K562 (cell line): Measurements from ENCODE around the gene CTNNB1. TPM values are rescaled to one million over a fixed set of nuclear protein-coding genes. Genes with fewer than 3 reads are reported as not detected.
A peak's percentile ranks its signal among the peaks of the same experiment; 100 is the strongest.

Source experiments
- ARNT ChIP-seq, 2 experiments: fragments of 450-650 bp; IDR thresholded peaks; 2 replicates each; pipeline ENCODE4 v1.6.1; 2016; ENCODE audit warnings: mild to moderate bottlenecking in 1 of 2
- E2F4 ChIP-seq: sonication (generic); formaldehyde crosslinking; IDR thresholded peaks from 2 replicates; pipeline ENCODE4 v1.8.0; 2022; ENCODE audit warnings: mild to moderate bottlenecking, low read depth, missing genetic modification reagents
- HCFC1 ChIP-seq: IDR thresholded peaks from 2 replicates; pipeline ENCODE4 v1.6.1; 2012; ENCODE audit warnings: low read depth, low read length, improper control_type of control experiment
- HDAC2 ChIP-seq: fragments of 450-650 bp; IDR thresholded peaks from 2 replicates; pipeline ENCODE4 v1.6.1; 2016; ENCODE audit warnings: mild to moderate bottlenecking
- POLR2G ChIP-seq: fragments of 200-400 bp; formaldehyde crosslinking; IDR thresholded peaks from 2 replicates; pipeline ENCODE4 v1.6.1; 2017; ENCODE audit warnings: low read depth, mild to moderate bottlenecking, antibody characterized with exemption, low read length, moderate library complexity
- RAD21 ChIP-seq, 2 experiments: fragments of 250-450 bp in 1 of 2; fragments of 450-650 bp in 1 of 2; sonication (Bioruptor Pico) in 1 of 2; formaldehyde crosslinking in 1 of 2; IDR thresholded peaks in 1 of 2; conservative IDR thresholded peaks in 1 of 2; 2 replicates each; pipeline versions ENCODE4 v1.4.0 to v1.8.0; 2020 to 2022; ENCODE audit warnings: mild to moderate bottlenecking in 2 of 2, moderate library complexity in 1 of 2
- RERE ChIP-seq: sonication (generic); formaldehyde crosslinking; IDR thresholded peaks from 2 replicates; pipeline ENCODE4 v1.8.0; 2023; ENCODE audit warnings: missing genetic modification reagents, mild to moderate bottlenecking, borderline replicate concordance
- RFX7 ChIP-seq: fragments of 250-450 bp; sonication (Bioruptor Pico); IDR thresholded peaks from 2 replicates; pipeline ENCODE4 v1.5.1; 2021; ENCODE audit warnings: mild to moderate bottlenecking
- ZBTB1 ChIP-seq: sonication (generic); formaldehyde crosslinking; IDR thresholded peaks from 2 replicates; pipeline ENCODE4 v1.8.1; 2023; ENCODE audit warnings: missing genetic modification reagents, low read depth, mild to moderate bottlenecking, borderline replicate concordance
- ZBTB17 ChIP-seq: fragments of 450-650 bp; formaldehyde crosslinking; IDR thresholded peaks from 2 replicates; pipeline ENCODE4 v1.4.0; 2020; ENCODE audit warnings: mild to moderate bottlenecking
- ZNF282 ChIP-seq: sonication (generic); formaldehyde crosslinking; IDR thresholded peaks from 2 replicates; pipeline ENCODE4 v1.8.1; 2023; ENCODE audit warnings: missing genetic modification reagents
- ZNF398 ChIP-seq: fragments of 250-450 bp; sonication (Bioruptor Pico); IDR thresholded peaks from 2 replicates; pipeline ENCODE4 v1.8.0; 2021; ENCODE audit warnings: moderate library complexity, mild to moderate bottlenecking, inconsistent platforms
- ZNF57 ChIP-seq: fragments of 450-650 bp; formaldehyde crosslinking; IDR thresholded peaks from 2 replicates; pipeline ENCODE4 v1.4.0; 2020; ENCODE audit warnings: mild to moderate bottlenecking, moderate library complexity
- ZNF699 ChIP-seq: fragments of 250-450 bp; sonication (Bioruptor Pico); IDR thresholded peaks from 2 replicates; pipeline ENCODE4 v1.8.0; 2021; ENCODE audit warnings: mild to moderate bottlenecking, moderate library complexity; ENCODE audit not compliant: insufficient replicate concordance
- polyA plus RNA-seq, 8 experiments: library from polyadenylated mRNA; depleted of rRNA in 4 of 8; stranded (reverse) in 5 of 8; unstranded in 3 of 8; fragments of >200 nt; fragmentation: Nextera tagmentation in 2 of 8; fragmentation: Illumina TruSeq in 1 of 8; extraction: Ambion mirVana in 2 of 8; extraction: Trizol in 1 of 8; gene quantifications; 2 replicates each; pipeline versions ENCODE4 v1.2.1 to v1.2.3, GENCODE V29; 2011 to 2014; ENCODE audit warnings: inconsistent platforms in 1 of 8, missing spikeins in 1 of 8
- total RNA-seq, 7 experiments: library from RNA; depleted of rRNA in 6 of 7; stranded (reverse); fragments of >200 nt in 6 of 7; fragmentation: Illumina TruSeq in 2 of 7; extraction: Trizol in 2 of 7; gene quantifications; 2 replicates each; pipeline versions ENCODE4 v1.2.1 to v1.2.3, GENCODE V29; 2011 to 2021; ENCODE audit warnings: low replicate concordance in 1 of 7
- TF ChIP-seq, protein P1 (sequence below): fragments of 450-650 bp; formaldehyde crosslinking; IDR thresholded peaks from 2 replicates; pipeline ENCODE4 v1.4.0; 2020; ENCODE audit warnings: mild to moderate bottlenecking, moderate library complexity
- TF ChIP-seq, protein P2 (sequence below): sonication (generic); formaldehyde crosslinking; IDR thresholded peaks from 2 replicates; pipeline ENCODE4 v1.9.0; 2022; ENCODE audit warnings: mild to moderate bottlenecking, missing genetic modification reagents

Gene CTNNB1
- total and polyA plus RNA-seq, 9 of the 15 experiments (the other 6 are each of a cell fraction or from before 2014, with no cell fraction given) = 44.3 to 193 (median 154) TPM

DNA sequence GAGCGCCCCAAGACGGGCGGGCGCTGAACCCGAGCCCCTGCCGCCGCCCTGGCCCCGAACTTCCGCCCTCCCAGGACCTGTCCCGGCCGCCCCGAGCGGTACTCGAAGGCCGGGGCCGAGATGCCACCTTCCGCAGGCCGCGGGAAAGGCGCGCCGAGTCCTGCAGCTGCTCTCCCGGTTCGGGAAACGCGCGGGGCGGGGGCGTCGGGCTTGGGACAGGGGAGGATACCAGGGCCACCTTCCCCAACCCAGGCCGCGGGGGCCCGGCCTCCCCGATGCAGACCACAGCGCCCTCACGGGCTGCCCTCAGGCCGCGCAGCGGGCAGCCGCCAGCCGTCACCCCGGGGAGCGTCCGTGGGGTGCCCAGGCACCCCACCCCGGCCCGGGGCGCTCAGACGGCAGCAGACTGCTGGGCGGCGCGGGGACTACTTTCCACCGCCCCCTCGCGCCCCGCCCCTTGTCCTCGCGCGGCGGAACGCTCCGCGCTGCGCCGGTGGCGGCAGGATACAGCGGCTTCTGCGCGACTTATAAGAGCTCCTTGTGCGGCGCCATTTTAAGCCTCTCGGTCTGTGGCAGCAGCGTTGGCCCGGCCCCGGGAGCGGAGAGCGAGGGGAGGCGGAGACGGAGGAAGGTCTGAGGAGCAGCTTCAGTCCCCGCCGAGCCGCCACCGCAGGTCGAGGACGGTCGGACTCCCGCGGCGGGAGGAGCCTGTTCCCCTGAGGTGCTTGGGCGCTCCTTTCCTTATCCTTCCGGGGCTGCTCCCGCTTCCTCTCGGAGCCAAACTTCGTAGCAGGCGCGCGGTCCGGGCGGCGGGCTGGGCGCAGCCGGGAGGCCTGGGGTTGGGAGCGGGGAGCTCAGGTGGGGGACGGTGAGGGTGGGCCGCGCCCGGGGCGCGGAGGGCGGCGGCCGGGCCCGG lies at the start of gene CTNNB1 (continued):
- TF ChIP-seq RERE (CRISPR knock-in tag) (no peak), ZNF57 (no peak), HDAC2 (peak; percentile 36; the same call in 1 of the 2 replicates), POLR2G (peak; percentile 100), ZBTB17 (CRISPR knock-in tag) (peak; percentile 83), ZNF398 (CRISPR knock-in tag) (no peak), HCFC1 (peak; percentile 72), ZBTB1 (CRISPR knock-in tag) (no peak; the same call in 1 of the 2 replicates), ZNF282 (CRISPR knock-in tag) (no peak), RAD21 (CRISPR knock-in tag; conservative IDR thresholded peaks at IDR 0.05 in 1 of 2, IDR thresholded peaks at IDR 0.05 in 1 of 2) (peak; percentile 22 to 30; a peak in 2 of 4 replicates), E2F4 (CRISPR knock-in tag) (0 out of 2 replicates have a peak, but pooled peaks have one; percentile 81), ZNF699 (CRISPR knock-in tag) (no peak), RFX7 (CRISPR knock-in tag) (no peak), ARNT (IDR thresholded peaks at IDR 0.05) (no peak)
- TF ChIP-seq, protein P1, sequence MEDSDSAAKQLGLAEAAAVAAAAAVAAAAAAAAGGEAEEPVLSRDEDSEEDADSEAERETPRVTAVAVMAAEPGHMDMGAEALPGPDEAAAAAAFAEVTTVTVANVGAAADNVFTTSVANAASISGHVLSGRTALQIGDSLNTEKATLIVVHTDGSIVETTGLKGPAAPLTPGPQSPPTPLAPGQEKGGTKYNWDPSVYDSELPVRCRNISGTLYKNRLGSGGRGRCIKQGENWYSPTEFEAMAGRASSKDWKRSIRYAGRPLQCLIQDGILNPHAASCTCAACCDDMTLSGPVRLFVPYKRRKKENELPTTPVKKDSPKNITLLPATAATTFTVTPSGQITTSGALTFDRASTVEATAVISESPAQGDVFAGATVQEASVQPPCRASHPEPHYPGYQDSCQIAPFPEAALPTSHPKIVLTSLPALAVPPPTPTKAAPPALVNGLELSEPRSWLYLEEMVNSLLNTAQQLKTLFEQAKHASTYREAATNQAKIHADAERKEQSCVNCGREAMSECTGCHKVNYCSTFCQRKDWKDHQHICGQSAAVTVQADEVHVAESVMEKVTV (CRISPR knock-in tag) = no peak
- TF ChIP-seq, protein P2, sequence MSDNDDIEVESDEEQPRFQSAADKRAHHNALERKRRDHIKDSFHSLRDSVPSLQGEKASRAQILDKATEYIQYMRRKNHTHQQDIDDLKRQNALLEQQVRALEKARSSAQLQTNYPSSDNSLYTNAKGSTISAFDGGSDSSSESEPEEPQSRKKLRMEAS (CRISPR knock-in tag) = peak; percentile 82
